ENCODE measurements around the gene GLB1L3. TPM values are rescaled to one million over a fixed set of nuclear protein-coding genes. Genes with fewer than 3 reads are reported as not detected.

Gene GLB1L3
- polyA plus RNA-seq, 1 donor (not counting 4 experiments of a cell fraction or from before 2014, with no cell fraction given) = 3.0 TPM

- Histone ChIP-seq H3K9ac (ENCODE audit: control insufficient read depth, extremely low read depth, insufficient read depth, low read length) (no peak overlapping the region), H3K27me3 (ENCODE audit: control insufficient read depth, extremely low read depth, insufficient read depth, low read length) (no peaks in the 10 kb centered on the region), H3K4me2 (ENCODE audit: control insufficient read depth, extremely low read depth, insufficient read depth, low read depth, low read length) (no peak overlapping the region), H3K36me3 (ENCODE audit: control insufficient read depth in 2 of 2, extremely low read depth in 1 of 2, insufficient read depth in 2 of 2, low read length in 2 of 2) (peaks cover 9 to 27% of the 10 kb centered on the region in 2 experiments), H3K4me3 (ENCODE audit: control insufficient read depth in 2 of 3, extremely low read depth in 1 of 3, insufficient read depth in 2 of 3, low read depth in 1 of 3, low read length in 3 of 3) (no peak overlapping the region), H3K27ac (ENCODE audit: control insufficient read depth, insufficient read depth, low read length) (no peak overlapping the region), H3K4me1 (ENCODE audit: control insufficient read depth, extremely low read depth, insufficient read depth, low read length) (no peaks in the 10 kb centered on the region), H4K20me1 (ENCODE audit: control insufficient read depth, extremely low read depth, insufficient read depth, low read length) (no peaks in the 10 kb centered on the region), H3K79me2 (ENCODE audit: control insufficient read depth, insufficient read depth, low read length) (peaks cover 19% of the 10 kb centered on the region), H3K9me1 (ENCODE audit: control insufficient read depth, extremely low read depth, insufficient read depth, low read length) (no peaks in the 10 kb centered on the region), H3K9me3 (ENCODE audit: control insufficient read depth, low read depth, low read length) (no peaks in the 10 kb centered on the region), H2AFZ (ENCODE audit: control insufficient read depth, low read length) (no peak overlapping the region)
- DNase-seq (ENCODE audit: low read depth, low spot score) (no peak), FAIRE-seq (no peak)
- dilution Hi-C loops (cut with MboI; ENCODE audit: extremely low pct_ligation_motif_present, low sequenced_read_pairs) = no loop called here
- TF ChIP-seq CTCF (optimal IDR thresholded peaks at IDR 0.05 in 1 of 3, IDR thresholded peaks at IDR 0.05 in 1 of 3, conservative IDR thresholded peaks at IDR 0.05 in 1 of 3; ENCODE audit: extremely low read depth in 1 of 3, insufficient read depth in 2 of 3, low read length in 3 of 3) (no peak), EZH2 (IDR thresholded peaks at IDR 0.05; ENCODE audit: low read length) (no peak)
Measured at GRCh38 chr11:134236834-134237556, 39.2 kb upstream of the GLB1L3 start.

GRCh38 chr11:134237557-134237922 is 38.6 kb upstream of the GLB1L3 start:
- no peak for DNase-seq (ENCODE audit: low read depth, low spot score)
- H3K9me1 ChIP-seq (ENCODE audit: control insufficient read depth, extremely low read depth, insufficient read depth, low read length) = no peaks in the 10 kb centered on the region
- peaks cover 12 to 28% of the 10 kb centered on the region in 2 experiments for H3K36me3 ChIP-seq (ENCODE audit: control insufficient read depth in 2 of 2, extremely low read depth in 1 of 2, insufficient read depth in 2 of 2, low read length in 2 of 2)
- FAIRE-seq = no peak
- no peak overlapping the region for H2AFZ ChIP-seq (ENCODE audit: control insufficient read depth, low read length)
- no peaks in the 10 kb centered on the region for H3K27me3 ChIP-seq (ENCODE audit: control insufficient read depth, extremely low read depth, insufficient read depth, low read length)
- H3K4me1 ChIP-seq (ENCODE audit: control insufficient read depth, extremely low read depth, insufficient read depth, low read length) = no peaks in the 10 kb centered on the region
- H3K4me2 ChIP-seq (ENCODE audit: control insufficient read depth, extremely low read depth, insufficient read depth, low read depth, low read length) = no peak overlapping the region
- no peaks in the 10 kb centered on the region for H4K20me1 ChIP-seq (ENCODE audit: control insufficient read depth, extremely low read depth, insufficient read depth, low read length)
- dilution Hi-C loops (cut with MboI; ENCODE audit: extremely low pct_ligation_motif_present, low sequenced_read_pairs) = no loop called here
- no peak for TF ChIP-seq EZH2 (IDR thresholded peaks at IDR 0.05; ENCODE audit: low read length)
- no peak for TF ChIP-seq CTCF (optimal IDR thresholded peaks at IDR 0.05 in 1 of 3, IDR thresholded peaks at IDR 0.05 in 1 of 3, conservative IDR thresholded peaks at IDR 0.05 in 1 of 3; ENCODE audit: extremely low read depth in 1 of 3, insufficient read depth in 2 of 3, low read length in 3 of 3)
- H3K9me3 ChIP-seq (ENCODE audit: control insufficient read depth, low read depth, low read length) = no peaks in the 10 kb centered on the region
- peaks cover 15% of the 10 kb centered on the region for H3K79me2 ChIP-seq (ENCODE audit: control insufficient read depth, insufficient read depth, low read length)
- no peak overlapping the region for H3K27ac ChIP-seq (ENCODE audit: control insufficient read depth, insufficient read depth, low read length)
- H3K9ac ChIP-seq (ENCODE audit: control insufficient read depth, extremely low read depth, insufficient read depth, low read length) = no peak overlapping the region
- H3K4me3 ChIP-seq (ENCODE audit: control insufficient read depth in 2 of 3, extremely low read depth in 1 of 3, insufficient read depth in 2 of 3, low read depth in 1 of 3, low read length in 3 of 3) = no peak overlapping the region

All from keratinocyte (primary cell).